BJ (cell line): ENCODE measurements around the gene CELF2. TPM values are rescaled to one million over a fixed set of nuclear protein-coding genes. Genes with fewer than 3 reads are reported as not detected.

Experiments
- CTCF ChIA-PET: fragments of 350-600 bp; formaldehyde crosslinking; extraction: SDS; loops from one replicate; lab custom pipeline; 2021; ENCODE audit warnings: antibody characterized with exemption, inconsistent platforms; lab: Yijun Ruan, JAX
- POLR2A ChIA-PET: fragments of 300-600 bp; sonication (Branson Sonifier 250); formaldehyde crosslinking; extraction: SDS; loops from one replicate; lab custom pipeline; 2021; ENCODE audit warnings: antibody characterized with exemption; lab: Charles Lee
- DNase-seq: peaks from one replicate; pipeline ENCODE4 v3.0.0-alpha.2; 2011; ENCODE audit warnings: low read depth
- H3K27me3 ChIP-seq: 2 replicates; pipeline ENCODE4 v1.6.0; 2011; ENCODE audit warnings: low read length; ENCODE audit not compliant: control insufficient read depth, insufficient read depth
- H3K36me3 ChIP-seq: 2 replicates; pipeline ENCODE4 v1.5.1; 2011; ENCODE audit warnings: low read length; ENCODE audit not compliant: control insufficient read depth, insufficient read depth
- H3K4me3 ChIP-seq: 2 replicates; pipeline ENCODE4 v1.5.1; 2011; ENCODE audit warnings: low read depth, mild to moderate bottlenecking, control low read depth, low read length
- polyA plus RNA-seq: library from polyadenylated mRNA; depleted of rRNA; stranded (reverse); fragments of >200 nt; gene quantifications from 2 replicates; pipeline ENCODE4 v1.2.3, GENCODE V29; 2011
- TF ChIP-seq, protein P1 (sequence below): IDR thresholded peaks from 2 replicates; pipeline ENCODE4 v1.5.1; 2011; ENCODE audit warnings: low read depth, mild to moderate bottlenecking, control low read depth, inconsistent platforms, low read length, moderate library complexity; ENCODE audit not compliant: insufficient read depth

The CELF2 gene
- polyA plus RNA-seq, 1 experiment, result 8.8 TPM

DNA sequence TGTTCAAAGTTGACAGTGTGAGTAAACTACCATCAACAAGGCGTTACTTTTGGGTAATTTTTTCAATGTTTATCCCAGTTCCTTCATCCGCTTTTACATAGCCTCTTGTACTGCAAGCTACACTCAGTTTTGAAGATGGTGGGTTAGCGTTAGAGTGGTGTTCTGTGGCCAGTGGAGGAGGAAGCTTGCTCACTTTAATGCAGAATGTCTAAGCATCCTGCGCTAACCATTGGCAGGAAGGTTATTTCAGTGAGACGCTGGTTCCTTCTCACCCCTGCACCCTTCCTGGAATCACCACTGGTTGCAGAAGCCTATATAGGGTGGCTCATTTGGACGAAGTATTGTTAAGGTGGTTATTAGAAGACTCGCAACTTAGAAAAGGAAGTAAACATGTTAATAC is 159.1 kb downstream of the CELF2 start:
- Histone ChIP-seq H3K27me3 (no peaks in the 10 kb centered on the region), H3K36me3 (no peaks in the 10 kb centered on the region; the same call in 1 of the 2 replicates), H3K4me3 (no peak overlapping the region)
- ChIA-PET POLR2A (interaction anchor here (0.7 kb wide), 1 partner anchor 21 kb away, joined by 5 read pairs; no protein-coding TSS in a partner anchor), CTCF (no interaction called here)
- DNase-seq, result no peak
- TF ChIP-seq, protein P1, sequence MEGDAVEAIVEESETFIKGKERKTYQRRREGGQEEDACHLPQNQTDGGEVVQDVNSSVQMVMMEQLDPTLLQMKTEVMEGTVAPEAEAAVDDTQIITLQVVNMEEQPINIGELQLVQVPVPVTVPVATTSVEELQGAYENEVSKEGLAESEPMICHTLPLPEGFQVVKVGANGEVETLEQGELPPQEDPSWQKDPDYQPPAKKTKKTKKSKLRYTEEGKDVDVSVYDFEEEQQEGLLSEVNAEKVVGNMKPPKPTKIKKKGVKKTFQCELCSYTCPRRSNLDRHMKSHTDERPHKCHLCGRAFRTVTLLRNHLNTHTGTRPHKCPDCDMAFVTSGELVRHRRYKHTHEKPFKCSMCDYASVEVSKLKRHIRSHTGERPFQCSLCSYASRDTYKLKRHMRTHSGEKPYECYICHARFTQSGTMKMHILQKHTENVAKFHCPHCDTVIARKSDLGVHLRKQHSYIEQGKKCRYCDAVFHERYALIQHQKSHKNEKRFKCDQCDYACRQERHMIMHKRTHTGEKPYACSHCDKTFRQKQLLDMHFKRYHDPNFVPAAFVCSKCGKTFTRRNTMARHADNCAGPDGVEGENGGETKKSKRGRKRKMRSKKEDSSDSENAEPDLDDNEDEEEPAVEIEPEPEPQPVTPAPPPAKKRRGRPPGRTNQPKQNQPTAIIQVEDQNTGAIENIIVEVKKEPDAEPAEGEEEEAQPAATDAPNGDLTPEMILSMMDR, result no peak

DNA sequence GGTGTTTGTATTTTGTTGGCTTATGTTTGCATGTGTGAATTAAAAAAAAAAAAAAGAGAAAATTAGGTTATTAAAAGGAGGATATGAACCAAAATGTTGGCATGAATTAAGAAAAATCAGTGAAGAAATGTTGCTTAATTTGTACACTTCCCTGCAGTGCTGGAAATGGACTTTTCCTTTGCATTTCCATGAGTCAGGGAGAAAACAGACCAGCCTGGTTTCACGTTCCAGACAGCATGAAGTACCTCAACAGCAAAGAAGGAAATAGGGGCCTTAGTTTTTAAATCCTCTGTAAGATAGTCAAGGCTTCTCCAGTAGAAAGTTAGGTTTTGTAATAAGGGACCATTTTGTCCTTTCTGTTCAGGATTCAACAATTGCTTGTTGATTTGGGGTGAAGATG is 159.7 kb downstream of the CELF2 start:
- H3K36me3 ChIP-seq, result no peaks in the 10 kb centered on the region; the same call in 1 of the 2 replicates
- no peak overlapping the region for H3K4me3 ChIP-seq
- ChIA-PET POLR2A (interaction anchor here (0.7 kb wide), 1 partner anchor 22 kb away, joined by 5 read pairs; no protein-coding TSS in a partner anchor), CTCF (no interaction called here)
- DNase-seq, result no peak
- no peaks in the 10 kb centered on the region for H3K27me3 ChIP-seq
- TF ChIP-seq, protein P1, result no peak

DNA sequence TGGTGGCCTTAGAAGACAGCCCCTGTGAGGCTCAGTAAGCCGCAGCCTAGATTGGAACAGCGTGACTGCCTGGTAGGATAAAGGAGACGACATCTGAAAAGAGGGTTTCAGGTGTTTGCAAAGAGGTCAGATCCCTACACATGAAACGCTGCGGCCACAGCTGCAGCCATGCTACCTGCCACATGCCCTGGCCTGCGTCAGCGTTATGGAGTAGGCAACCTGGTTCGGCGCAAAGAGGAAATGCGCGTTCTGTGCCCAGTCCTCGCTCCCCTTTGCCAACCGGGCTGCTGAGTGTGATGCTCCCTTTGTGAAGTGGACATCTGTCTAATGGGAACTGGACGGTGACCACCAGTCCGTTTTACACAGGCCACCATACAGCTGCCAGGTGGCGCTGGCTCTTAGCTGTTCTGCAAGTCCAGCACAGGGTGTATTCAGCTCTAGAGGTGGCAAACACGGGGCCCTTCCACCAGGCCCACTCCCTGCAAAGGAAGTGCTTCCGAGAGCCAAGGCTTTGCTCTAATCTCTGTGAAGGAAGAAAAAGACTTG is 160.3 kb downstream of the CELF2 start:
- DNase-seq, result no peak
- ChIA-PET CTCF (no interaction called here), POLR2A (no interaction called here)
- Histone ChIP-seq H3K27me3 (no peaks in the 10 kb centered on the region), H3K36me3 (no peaks in the 10 kb centered on the region; the same call in 1 of the 2 replicates), H3K4me3 (no peak overlapping the region)
- TF ChIP-seq, protein P1, result no peak

DNA sequence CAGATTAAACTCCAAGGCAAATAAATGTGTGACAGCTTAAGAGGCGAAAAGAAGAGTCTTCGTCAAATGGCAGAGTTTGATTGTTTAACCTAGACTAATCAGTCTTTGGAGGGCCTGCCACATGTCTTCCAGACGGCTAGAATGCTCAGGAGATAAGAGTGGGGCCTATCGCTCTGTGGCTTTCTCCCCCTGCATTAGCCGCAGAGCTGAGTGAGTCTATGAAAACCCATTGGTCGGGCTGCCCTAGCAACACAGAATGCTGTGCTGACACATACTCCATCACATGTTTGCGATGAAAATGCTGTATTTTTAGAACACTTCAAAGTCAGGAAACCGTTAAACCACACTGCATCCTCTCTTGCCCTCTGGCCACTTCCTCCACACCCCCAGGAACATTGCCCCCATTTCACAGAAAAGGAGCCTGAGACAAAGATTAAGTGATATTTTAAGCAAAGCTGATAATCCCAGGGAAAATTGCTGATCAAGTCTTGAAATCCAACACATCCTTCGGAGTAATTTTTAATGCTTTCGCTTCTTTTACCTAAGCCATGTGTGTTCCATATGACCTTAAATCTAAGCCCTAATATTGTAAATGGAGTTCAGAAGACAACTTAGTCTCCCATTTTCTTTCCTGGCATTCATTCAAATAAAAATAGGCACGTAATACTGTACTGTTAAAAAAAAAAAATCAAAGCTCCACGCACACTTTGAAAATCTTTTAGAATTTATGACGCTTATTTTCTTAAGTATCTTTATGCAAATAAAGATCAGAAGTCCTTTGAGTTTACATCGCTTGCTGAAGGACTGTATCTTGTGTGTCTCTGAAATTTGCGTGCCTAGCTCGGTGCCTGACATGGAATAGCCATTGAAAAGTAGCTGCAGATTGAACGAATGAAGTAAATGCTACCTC is 161.2 kb downstream of the CELF2 start:
- H3K27me3 ChIP-seq, result no peaks in the 10 kb centered on the region
- H3K4me3 ChIP-seq, result no peak overlapping the region
- CTCF ChIA-PET, result interaction anchor here (0.6 kb wide), 2 partner anchors 180 to 651 kb away, joined by 3 read pairs; no protein-coding TSS in a partner anchor
- TF ChIP-seq, protein P1, result no peak
- DNase-seq, result peak; percentile 50
- POLR2A ChIA-PET, result no interaction called here
- no peaks in the 10 kb centered on the region; the same call in 1 of the 2 replicates for H3K36me3 ChIP-seq

DNA sequence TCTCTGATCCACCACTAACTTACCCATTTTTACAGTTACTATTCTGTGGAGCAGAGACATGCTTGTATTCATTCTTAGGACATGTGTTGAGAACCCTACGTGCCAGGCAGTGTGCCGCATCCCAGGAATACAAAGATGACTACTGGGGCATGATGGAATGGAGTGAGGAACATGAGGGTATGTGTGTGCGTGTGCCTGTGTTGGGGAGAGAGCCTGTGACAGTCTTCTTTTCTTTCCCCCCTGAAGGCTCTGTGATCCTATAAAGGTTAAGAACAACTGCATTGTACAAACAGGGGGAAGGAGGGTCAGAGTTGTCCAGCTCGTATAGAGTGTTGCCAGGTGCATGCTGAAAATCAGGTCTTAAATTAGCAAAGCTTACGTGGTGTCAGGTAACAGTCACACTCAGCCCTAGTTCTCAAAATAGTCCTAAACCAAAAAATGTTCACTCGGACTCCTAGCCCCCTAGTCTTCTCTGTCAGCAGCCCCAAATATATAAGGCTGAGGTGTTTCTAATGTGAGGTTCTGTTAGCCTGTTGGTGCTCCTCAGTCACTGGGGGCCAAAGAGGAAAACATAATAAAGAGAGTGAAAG is 161.9 kb downstream of the CELF2 start:
- no peaks in the 10 kb centered on the region; the same call in 1 of the 2 replicates for H3K36me3 ChIP-seq
- ChIA-PET POLR2A (no interaction called here), CTCF (interaction anchor here (0.6 kb wide), 1 partner anchor 179 kb away, joined by 3 read pairs; no protein-coding TSS in a partner anchor)
- TF ChIP-seq, protein P1, result no peak
- no peaks in the 10 kb centered on the region for H3K27me3 ChIP-seq
- no peak for DNase-seq
- H3K4me3 ChIP-seq, result no peak overlapping the region
